Nephron (organoid): ENCODE results near the gene AP2A2.

ENCODE experiments used
- H3K27ac Mint-ChIP-seq, 3 experiments: 2 replicates each; pipeline ENCODE4 v1.8.0; 2020; ENCODE audit warnings: mixed read lengths in 3 of 3, mild to moderate bottlenecking in 2 of 3, moderate library complexity in 1 of 3
- H3K27me3 Mint-ChIP-seq: 2 replicates; pipeline ENCODE4 v1.8.0; 2021; ENCODE audit warnings: low read depth, mild to moderate bottlenecking, moderate library complexity, mixed read lengths
- H3K36me3 Mint-ChIP-seq: 2 replicates; pipeline ENCODE4 v1.8.0; 2020; ENCODE audit warnings: low read depth, mixed read lengths
- H3K4me1 Mint-ChIP-seq: 2 replicates; pipeline ENCODE4 v1.8.0; 2020; ENCODE audit warnings: mixed read lengths
- H3K4me3 Mint-ChIP-seq, 3 experiments: 2 replicates each; pipeline ENCODE4 v1.8.0; 2020; ENCODE audit warnings: mild to moderate bottlenecking in 3 of 3, mixed read lengths in 3 of 3, moderate library complexity in 2 of 3
- H3K9me3 Mint-ChIP-seq: 2 replicates; pipeline ENCODE4 v1.8.0; 2020; ENCODE audit warnings: mixed read lengths
- CTCF ChIP-seq, 3 experiments: fragments of 200-600 bp; sonication (generic); IDR thresholded peaks; one replicate each; pipeline ENCODE4 v1.5.0; 2021; ENCODE audit warnings: antibody characterized with exemption in 3 of 3; ENCODE audit not compliant: unreplicated experiment in 3 of 3

The AP2A2 gene

GRCh38 chr11:934527-934926 is 8.9 kb downstream of the AP2A2 start:
- Mint-ChIP-seq H3K27me3 (no peaks in the 10 kb centered on the region), H3K27ac (peak overlapping the region; percentile 56 to 86 (median 80))
- no peak for TF ChIP-seq CTCF (IDR thresholded peaks at IDR 0.05; ENCODE audit: unreplicated experiment in 3 of 3)

GRCh38 chr11:936199-936598 is 10.5 kb downstream of the AP2A2 start:
- Mint-ChIP-seq H3K4me1 (peaks cover 30% of the 10 kb centered on the region), H3K36me3 (peaks cover 3% of the 10 kb centered on the region), H3K27me3 (no peaks in the 10 kb centered on the region), H3K9me3 (no peaks in the 10 kb centered on the region), H3K4me3 (no peak overlapping the region), H3K27ac (peak overlapping the region in 1 of 3 experiments; percentile 65)
- no peak for TF ChIP-seq CTCF (IDR thresholded peaks at IDR 0.05; ENCODE audit: unreplicated experiment in 3 of 3)

More at GRCh38 chr11:934527-934926, 8.9 kb downstream of the AP2A2 start:
- H3K4me1 Mint-ChIP-seq: peaks cover 29% of the 10 kb centered on the region
- no peaks in the 10 kb centered on the region for H3K9me3 Mint-ChIP-seq
- no peak overlapping the region for H3K4me3 Mint-ChIP-seq
- peaks cover 3% of the 10 kb centered on the region for H3K36me3 Mint-ChIP-seq

GRCh38 chr11:937841-938261 is 12.2 kb downstream of the AP2A2 start:
- Mint-ChIP-seq H3K27me3 (no peaks in the 10 kb centered on the region), H3K36me3 (peaks cover 3% of the 10 kb centered on the region), H3K27ac (peak overlapping the region in 2 of 3 experiments; percentile 61 to 72), H3K4me3 (no peak overlapping the region), H3K4me1 (peaks cover 27% of the 10 kb centered on the region), H3K9me3 (no peaks in the 10 kb centered on the region)
- no peak for TF ChIP-seq CTCF (IDR thresholded peaks at IDR 0.05; ENCODE audit: unreplicated experiment in 3 of 3)

GRCh38 chr11:940496-941135 is 14.9 kb downstream of the AP2A2 start:
- H3K9me3 Mint-ChIP-seq: no peaks in the 10 kb centered on the region
- H3K36me3 Mint-ChIP-seq: peaks cover 15% of the 10 kb centered on the region
- peak overlapping the region; percentile 58 to 81 (median 65) for H3K27ac Mint-ChIP-seq
- H3K4me1 Mint-ChIP-seq: peaks cover 37% of the 10 kb centered on the region
- TF ChIP-seq CTCF (IDR thresholded peaks at IDR 0.05; ENCODE audit: unreplicated experiment in 3 of 3): no peak
- no peak overlapping the region for H3K4me3 Mint-ChIP-seq
- H3K27me3 Mint-ChIP-seq: no peaks in the 10 kb centered on the region

GRCh38 chr11:942823-943222 is 17.2 kb downstream of the AP2A2 start:
- Mint-ChIP-seq H3K4me3 (peak overlapping the region in 2 of 3 experiments; percentile 1 to 46), H3K36me3 (peaks cover 28% of the 10 kb centered on the region), H3K27me3 (no peaks in the 10 kb centered on the region), H3K4me1 (peaks cover 42% of the 10 kb centered on the region), H3K9me3 (peaks cover 2% of the 10 kb centered on the region), H3K27ac (peak overlapping the region; percentile 58 to 97 (median 66))
- TF ChIP-seq CTCF (IDR thresholded peaks at IDR 0.05; ENCODE audit: unreplicated experiment in 3 of 3): no peak
